ENCODE data around the gene GPHN.

DNA sequence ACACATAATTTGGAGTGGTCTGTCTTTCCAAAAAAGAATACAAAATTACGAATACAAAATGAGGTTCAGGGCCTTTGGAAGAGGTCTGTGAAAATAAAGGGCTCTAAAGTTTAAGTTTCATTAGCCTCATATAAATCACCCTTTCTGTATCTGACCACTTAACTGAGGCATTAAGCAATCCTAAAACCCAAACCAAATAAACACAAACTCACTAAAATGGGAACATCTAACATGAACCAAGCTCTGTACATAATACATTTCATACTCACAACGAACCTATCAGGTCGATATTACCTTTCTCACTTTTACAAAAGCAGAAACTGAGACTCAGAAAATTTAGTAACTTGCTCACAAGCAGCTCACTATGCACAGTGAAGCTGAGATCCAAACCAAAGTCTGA, 22.9 kb upstream of the GPHN start:
- TF ChIP-seq, protein P1, sequence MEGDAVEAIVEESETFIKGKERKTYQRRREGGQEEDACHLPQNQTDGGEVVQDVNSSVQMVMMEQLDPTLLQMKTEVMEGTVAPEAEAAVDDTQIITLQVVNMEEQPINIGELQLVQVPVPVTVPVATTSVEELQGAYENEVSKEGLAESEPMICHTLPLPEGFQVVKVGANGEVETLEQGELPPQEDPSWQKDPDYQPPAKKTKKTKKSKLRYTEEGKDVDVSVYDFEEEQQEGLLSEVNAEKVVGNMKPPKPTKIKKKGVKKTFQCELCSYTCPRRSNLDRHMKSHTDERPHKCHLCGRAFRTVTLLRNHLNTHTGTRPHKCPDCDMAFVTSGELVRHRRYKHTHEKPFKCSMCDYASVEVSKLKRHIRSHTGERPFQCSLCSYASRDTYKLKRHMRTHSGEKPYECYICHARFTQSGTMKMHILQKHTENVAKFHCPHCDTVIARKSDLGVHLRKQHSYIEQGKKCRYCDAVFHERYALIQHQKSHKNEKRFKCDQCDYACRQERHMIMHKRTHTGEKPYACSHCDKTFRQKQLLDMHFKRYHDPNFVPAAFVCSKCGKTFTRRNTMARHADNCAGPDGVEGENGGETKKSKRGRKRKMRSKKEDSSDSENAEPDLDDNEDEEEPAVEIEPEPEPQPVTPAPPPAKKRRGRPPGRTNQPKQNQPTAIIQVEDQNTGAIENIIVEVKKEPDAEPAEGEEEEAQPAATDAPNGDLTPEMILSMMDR (IDR thresholded peaks at IDR 0.05), result no peak
- TF ChIP-seq POLR2AphosphoS5 (IDR thresholded peaks at IDR 0.05), result no peak
- no peak for TF ChIP-seq POLR2A (IDR thresholded peaks at IDR 0.05; ENCODE audit: low read depth)
- no peak for TF ChIP-seq EP300 (IDR thresholded peaks at IDR 0.05)

Measured in esophagus muscularis mucosa (tissue), 4 donors.